Measurements from ENCODE around the gene CFAP410.

Gene CFAP410

GRCh38 chr21:44295163-44295573 is 44.0 kb downstream of the CFAP410 start:
- no peak for ATAC-seq
- TF ChIP-seq SNAI2 (CRISPR knock-in tag; IDR thresholded peaks at IDR 0.05), result no peak
- TF ChIP-seq ISL1 (CRISPR knock-in tag; IDR thresholded peaks at IDR 0.05), result no peak
- no peak for TF ChIP-seq BACH2 (CRISPR knock-in tag; IDR thresholded peaks at IDR 0.05; ENCODE audit: borderline replicate concordance)
- no peak for TF ChIP-seq ZNF8 (CRISPR knock-in tag; IDR thresholded peaks at IDR 0.05)
- TF ChIP-seq ZFP30 (CRISPR knock-in tag; IDR thresholded peaks at IDR 0.05), result no peak
- TF ChIP-seq ZNF70 (CRISPR knock-in tag; IDR thresholded peaks at IDR 0.05), result no peak
- TF ChIP-seq ZC3H10 (CRISPR knock-in tag; IDR thresholded peaks at IDR 0.05), result no peak
- TF ChIP-seq, protein P1, sequence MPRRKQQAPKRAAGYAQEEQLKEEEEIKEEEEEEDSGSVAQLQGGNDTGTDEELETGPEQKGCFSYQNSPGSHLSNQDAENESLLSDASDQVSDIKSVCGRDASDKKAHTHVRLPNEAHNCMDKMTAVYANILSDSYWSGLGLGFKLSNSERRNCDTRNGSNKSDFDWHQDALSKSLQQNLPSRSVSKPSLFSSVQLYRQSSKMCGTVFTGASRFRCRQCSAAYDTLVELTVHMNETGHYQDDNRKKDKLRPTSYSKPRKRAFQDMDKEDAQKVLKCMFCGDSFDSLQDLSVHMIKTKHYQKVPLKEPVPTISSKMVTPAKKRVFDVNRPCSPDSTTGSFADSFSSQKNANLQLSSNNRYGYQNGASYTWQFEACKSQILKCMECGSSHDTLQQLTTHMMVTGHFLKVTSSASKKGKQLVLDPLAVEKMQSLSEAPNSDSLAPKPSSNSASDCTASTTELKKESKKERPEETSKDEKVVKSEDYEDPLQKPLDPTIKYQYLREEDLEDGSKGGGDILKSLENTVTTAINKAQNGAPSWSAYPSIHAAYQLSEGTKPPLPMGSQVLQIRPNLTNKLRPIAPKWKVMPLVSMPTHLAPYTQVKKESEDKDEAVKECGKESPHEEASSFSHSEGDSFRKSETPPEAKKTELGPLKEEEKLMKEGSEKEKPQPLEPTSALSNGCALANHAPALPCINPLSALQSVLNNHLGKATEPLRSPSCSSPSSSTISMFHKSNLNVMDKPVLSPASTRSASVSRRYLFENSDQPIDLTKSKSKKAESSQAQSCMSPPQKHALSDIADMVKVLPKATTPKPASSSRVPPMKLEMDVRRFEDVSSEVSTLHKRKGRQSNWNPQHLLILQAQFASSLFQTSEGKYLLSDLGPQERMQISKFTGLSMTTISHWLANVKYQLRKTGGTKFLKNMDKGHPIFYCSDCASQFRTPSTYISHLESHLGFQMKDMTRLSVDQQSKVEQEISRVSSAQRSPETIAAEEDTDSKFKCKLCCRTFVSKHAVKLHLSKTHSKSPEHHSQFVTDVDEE (CRISPR knock-in tag; IDR thresholded peaks at IDR 0.05), result no peak
- TF ChIP-seq ARNTL (CRISPR knock-in tag; IDR thresholded peaks at IDR 0.05; ENCODE audit: borderline replicate concordance, low read depth), result no peak
- TF ChIP-seq ZNF565 (CRISPR knock-in tag; conservative IDR thresholded peaks at IDR 0.05; ENCODE audit: low read depth), result no peak
- TF ChIP-seq GLIS3 (CRISPR knock-in tag; IDR thresholded peaks at IDR 0.05), result no peak
- no peak for TF ChIP-seq CSDC2 (CRISPR knock-in tag; IDR thresholded peaks at IDR 0.05)
- TF ChIP-seq ESRRG (CRISPR knock-in tag; IDR thresholded peaks at IDR 0.05), result no peak
- no peak for TF ChIP-seq PPARA (CRISPR knock-in tag; IDR thresholded peaks at IDR 0.05; ENCODE audit: borderline replicate concordance)
- TF ChIP-seq TCF4 (CRISPR knock-in tag; IDR thresholded peaks at IDR 0.05; ENCODE audit: borderline replicate concordance), result no peak
- TF ChIP-seq OSR1 (CRISPR knock-in tag; IDR thresholded peaks at IDR 0.05), result no peak
- no peak for TF ChIP-seq RARB (CRISPR knock-in tag; IDR thresholded peaks at IDR 0.05)
- TF ChIP-seq, protein P2, sequence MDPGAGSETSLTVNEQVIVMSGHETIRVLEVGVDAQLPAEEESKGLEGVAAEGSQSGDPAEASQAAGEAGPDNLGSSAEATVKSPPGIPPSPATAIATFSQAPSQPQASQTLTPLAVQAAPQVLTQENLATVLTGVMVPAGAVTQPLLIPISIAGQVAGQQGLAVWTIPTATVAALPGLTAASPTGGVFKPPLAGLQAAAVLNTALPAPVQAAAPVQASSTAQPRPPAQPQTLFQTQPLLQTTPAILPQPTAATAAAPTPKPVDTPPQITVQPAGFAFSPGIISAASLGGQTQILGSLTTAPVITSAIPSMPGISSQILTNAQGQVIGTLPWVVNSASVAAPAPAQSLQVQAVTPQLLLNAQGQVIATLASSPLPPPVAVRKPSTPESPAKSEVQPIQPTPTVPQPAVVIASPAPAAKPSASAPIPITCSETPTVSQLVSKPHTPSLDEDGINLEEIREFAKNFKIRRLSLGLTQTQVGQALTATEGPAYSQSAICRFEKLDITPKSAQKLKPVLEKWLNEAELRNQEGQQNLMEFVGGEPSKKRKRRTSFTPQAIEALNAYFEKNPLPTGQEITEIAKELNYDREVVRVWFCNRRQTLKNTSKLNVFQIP (CRISPR knock-in tag; IDR thresholded peaks at IDR 0.05; ENCODE audit: borderline replicate concordance, low read depth), result no peak
- TF ChIP-seq CREB5 (CRISPR knock-in tag; IDR thresholded peaks at IDR 0.05; ENCODE audit: low read depth), result no peak

- ATAC-seq, result no peak
- TF ChIP-seq CREB5 (CRISPR knock-in tag; IDR thresholded peaks at IDR 0.05; ENCODE audit: low read depth), result no peak
- TF ChIP-seq BACH2 (CRISPR knock-in tag; IDR thresholded peaks at IDR 0.05; ENCODE audit: borderline replicate concordance), result no peak
- no peak for TF ChIP-seq ISL1 (CRISPR knock-in tag; IDR thresholded peaks at IDR 0.05)
- no peak for TF ChIP-seq TCF4 (CRISPR knock-in tag; IDR thresholded peaks at IDR 0.05; ENCODE audit: borderline replicate concordance)
- no peak for TF ChIP-seq ESRRG (CRISPR knock-in tag; IDR thresholded peaks at IDR 0.05)
- no peak for TF ChIP-seq CSDC2 (CRISPR knock-in tag; IDR thresholded peaks at IDR 0.05)
- TF ChIP-seq CSRNP3 (CRISPR knock-in tag; IDR thresholded peaks at IDR 0.05), result no peak
- no peak for TF ChIP-seq ARNTL (CRISPR knock-in tag; IDR thresholded peaks at IDR 0.05; ENCODE audit: borderline replicate concordance, low read depth)
- no peak for TF ChIP-seq GLIS3 (CRISPR knock-in tag; IDR thresholded peaks at IDR 0.05)
- TF ChIP-seq OSR1 (CRISPR knock-in tag; IDR thresholded peaks at IDR 0.05), result no peak
- TF ChIP-seq ZFP3 (CRISPR knock-in tag; IDR thresholded peaks at IDR 0.05), result no peak
Observed at GRCh38 chr21:44294391-44295162, 44.6 kb downstream of the CFAP410 start.
